H1 (cell line): ENCODE data around the gene TSR3. TPM values are rescaled to one million over a fixed set of nuclear protein-coding genes. Genes with fewer than 3 reads are reported as not detected.
A peak's percentile ranks its signal among the peaks of the same experiment; 100 is the strongest.

Source experiments
- CTCF ChIA-PET: fragments of 300-600 bp; sonication (Branson Sonifier 250); formaldehyde crosslinking; loops from one replicate; lab custom pipeline; 2021; ENCODE audit not compliant: partially characterized antibody; lab: Charles Lee
- POLR2A ChIA-PET: fragments of 300-600 bp; sonication (Branson Sonifier 250); formaldehyde crosslinking; loops from one replicate; lab custom pipeline; 2021; ENCODE audit warnings: inconsistent platforms; ENCODE audit not compliant: partially characterized antibody; lab: Charles Lee
- DNase-seq, 2 experiments: peaks; one replicate each; pipeline versions ENCODE4 v3.0.0 to v3.0.0-alpha.2; 2010 to 2022; ENCODE audit warnings: low spot score in 2 of 2, low read depth in 1 of 2, mixed read lengths in 1 of 2
- FAIRE-seq: peaks from 2 replicates; lab custom pipeline; 2011; peaks lifted over from hg19 to GRCh38; lab: Jason Lieb, UNC
- H2AFZ ChIP-seq: 2 replicates; pipeline ENCODE4 v1.8.1; 2012; ENCODE audit warnings: low read length, inconsistent platforms
- H2AK5ac ChIP-seq: 2 replicates; pipeline ENCODE4 v1.6.1; 2013; ENCODE audit warnings: low read depth, low read length
- H2BK120ac ChIP-seq: replicated peaks from 2 replicates; pipeline ENCODE3; 2013; ENCODE audit warnings: low read depth, low read length, inconsistent platforms
- H2BK12ac ChIP-seq: 2 replicates; pipeline ENCODE4 v1.6.1; 2013; ENCODE audit warnings: low read depth, low read length
- H2BK15ac ChIP-seq: 2 replicates; pipeline ENCODE4 v1.6.1; 2013; ENCODE audit warnings: low read length
- H2BK20ac ChIP-seq: 2 replicates; pipeline ENCODE4 v1.6.1; 2013; ENCODE audit warnings: low read length
- H2BK5ac ChIP-seq: 2 replicates; pipeline ENCODE4 v1.6.1; 2013; ENCODE audit warnings: low read depth, low read length
- H3K14ac ChIP-seq: 2 replicates; pipeline ENCODE4 v1.6.1; 2013; ENCODE audit warnings: inconsistent platforms; ENCODE audit not compliant: insufficient read length
- H3K18ac ChIP-seq: 2 replicates; pipeline ENCODE4 v1.6.1; 2013; ENCODE audit warnings: low read length; ENCODE audit errors: extremely low read depth
- H3K23ac ChIP-seq: 2 replicates; pipeline ENCODE4 v1.6.1; 2013; ENCODE audit warnings: inconsistent platforms; ENCODE audit not compliant: insufficient read length
- H3K23me2 ChIP-seq: 2 replicates; pipeline ENCODE4 v1.6.1; 2013; ENCODE audit warnings: low read depth, low read length
- H3K27ac ChIP-seq: 2 replicates; pipeline ENCODE4 v1.6.1; 2011; ENCODE audit warnings: low read depth, low read length, inconsistent platforms
- H3K27me3 ChIP-seq, 4 experiments: replicated peaks in 1 of 4; 1 replicate in 1 of 4; 2 replicates in 3 of 4; pipeline versions ENCODE4 v1.6.1 to v1.8.1; 2011 to 2013; ENCODE audit warnings: low read length in 3 of 4, mild to moderate bottlenecking in 3 of 4, inconsistent platforms in 2 of 4, mixed read lengths in 2 of 4, moderate library complexity in 1 of 4; ENCODE audit not compliant: control insufficient read depth in 3 of 4, insufficient read depth in 3 of 4; ENCODE audit errors: extremely low read depth in 1 of 4
- H3K36me3 ChIP-seq, 4 experiments: 2 replicates each; pipeline versions ENCODE4 v1.6.1 to v1.8.1; 2011 to 2013; ENCODE audit warnings: mild to moderate bottlenecking in 4 of 4, low read length in 3 of 4, moderate library complexity in 2 of 4, control low read depth in 1 of 4, inconsistent platforms in 1 of 4; ENCODE audit not compliant: insufficient read depth in 4 of 4, control insufficient read depth in 2 of 4
- H3K4ac ChIP-seq: replicated peaks from 2 replicates; pipeline ENCODE3; 2013; ENCODE audit warnings: low read length, low read depth, mixed read lengths, inconsistent platforms; ENCODE audit not compliant: insufficient read length
- H3K4me1 ChIP-seq, 4 experiments: replicated peaks in 1 of 4; 1 replicate in 1 of 4; 2 replicates in 3 of 4; pipeline versions ENCODE4 v1.6.1 to v1.8.1; 2011 to 2013; ENCODE audit warnings: low read length in 3 of 4, inconsistent platforms in 2 of 4, mixed read lengths in 1 of 4; ENCODE audit not compliant: insufficient read depth in 4 of 4, control insufficient read depth in 3 of 4
- H3K4me2 ChIP-seq, 2 experiments: 2 replicates each; pipeline versions ENCODE4 v1.6.1 to v1.8.1; 2011 to 2013; ENCODE audit warnings: low read depth in 2 of 2, low read length in 2 of 2, control low read depth in 1 of 2, inconsistent platforms in 1 of 2, mild to moderate bottlenecking in 1 of 2; ENCODE audit not compliant: insufficient read depth in 1 of 2
- H3K4me3 ChIP-seq, 4 experiments: fragments of 200-600, 300-600 bp in 1 of 4; sonication (generic), shearing (Covaris generic), sonication (Bioruptor Twin) in 1 of 4; 2 replicates each; pipeline versions ENCODE4 v1.5.1 to v1.8.1; 2011 to 2016; ENCODE audit warnings: low read length in 4 of 4, low read depth in 3 of 4, control low read depth in 2 of 4, inconsistent platforms in 2 of 4, mild to moderate bottlenecking in 2 of 4, mixed read lengths in 1 of 4, moderate library complexity in 1 of 4; ENCODE audit not compliant: insufficient read depth in 2 of 4; ENCODE audit errors: extremely low read depth in 1 of 4
- H3K56ac ChIP-seq: replicated peaks from 2 replicates; pipeline ENCODE3; 2013; ENCODE audit warnings: low read depth, mild to moderate bottlenecking, mixed read lengths, low read length, inconsistent platforms; ENCODE audit not compliant: insufficient read length
- H3K79me1 ChIP-seq: 2 replicates; pipeline ENCODE4 v1.6.1; 2013; ENCODE audit warnings: low read depth, low read length, control low read depth
- H3K79me2 ChIP-seq, 2 experiments: 2 replicates each; pipeline versions ENCODE4 v1.6.1 to v1.8.1; 2012 to 2013; ENCODE audit warnings: low read length in 2 of 2, mild to moderate bottlenecking in 2 of 2, inconsistent platforms in 1 of 2; ENCODE audit not compliant: insufficient read depth in 2 of 2, control insufficient read depth in 1 of 2
- H3K9ac ChIP-seq, 4 experiments: replicated peaks in 1 of 4; 1 replicate in 1 of 4; 2 replicates in 3 of 4; pipeline versions ENCODE4 v1.6.1 to v1.8.1; 2011 to 2013; ENCODE audit warnings: low read depth in 3 of 4, low read length in 3 of 4, control low read depth in 2 of 4, mild to moderate bottlenecking in 2 of 4, moderate library complexity in 2 of 4, inconsistent platforms in 1 of 4; ENCODE audit errors: extremely low read depth in 1 of 4
- H3K9me3 ChIP-seq, 2 experiments: 2 replicates each; pipeline versions ENCODE4 v1.6.1 to v1.8.1; 2012 to 2013; ENCODE audit warnings: mild to moderate bottlenecking in 2 of 2, moderate library complexity in 2 of 2, control low read depth in 1 of 2, inconsistent platforms in 1 of 2, low read depth in 1 of 2, low read length in 1 of 2, mixed read lengths in 1 of 2; ENCODE audit not compliant: insufficient read depth in 2 of 2
- H4K20me1 ChIP-seq, 2 experiments: replicated peaks in 1 of 2; 2 replicates each; pipeline versions ENCODE3 to v1.8.1; 2011 to 2013; ENCODE audit warnings: inconsistent platforms in 2 of 2, low read length in 2 of 2, mild to moderate bottlenecking in 1 of 2; ENCODE audit not compliant: insufficient read depth in 2 of 2, control insufficient read depth in 1 of 2
- H4K5ac ChIP-seq: 2 replicates; pipeline ENCODE4 v1.6.1; 2013; ENCODE audit warnings: low read length, low read depth, mixed read lengths, inconsistent platforms; ENCODE audit not compliant: insufficient read length
- H4K8ac ChIP-seq: 2 replicates; pipeline ENCODE4 v1.8.0; 2013; ENCODE audit warnings: mild to moderate bottlenecking, moderate library complexity, low read length, inconsistent platforms; ENCODE audit not compliant: insufficient read depth; ENCODE audit errors: extremely low read depth
- H4K91ac ChIP-seq: replicated peaks from 2 replicates; pipeline ENCODE3; 2013; ENCODE audit warnings: low read length, mixed read lengths, inconsistent platforms; ENCODE audit not compliant: insufficient read length
- RAD21 ChIP-seq, 2 experiments: IDR thresholded peaks in 1 of 2; conservative IDR thresholded peaks in 1 of 2; 2 replicates each; pipeline ENCODE4 v1.6.1; 2011; ENCODE audit warnings: low read depth in 2 of 2, low read length in 2 of 2, improper control_type of control experiment in 1 of 2, inconsistent platforms in 1 of 2, mild to moderate bottlenecking in 1 of 2, moderate library complexity in 1 of 2
- WGBS, 2 experiments: shearing (Covaris generic) in 1 of 2; methylation state at CpG; one replicate each; pipeline versions ENCODE4 v1.1.6 to v1.1.7; 2013 to 2015; ENCODE audit warnings: low lambda C conversion rate in 2 of 2, mixed read lengths in 2 of 2, inconsistent platforms in 1 of 2, low coverage in 1 of 2, missing lambda C conversion rate in 1 of 2; ENCODE audit not compliant: insufficient replicate concordance in 2 of 2, insufficient coverage in 1 of 2, insufficient read length in 1 of 2; ENCODE audit errors: extremely low coverage in 1 of 2, missing lambda C conversion rate in 1 of 2; 5-methylcytosine and 5-hydroxymethylcytosine counted together
- polyA plus RNA-seq, 7 experiments: library from polyadenylated mRNA; depleted of rRNA in 3 of 7; stranded (reverse) in 5 of 7; unstranded in 2 of 7; fragments of >200 nt in 5 of 7; fragments of 200-250 nt in 2 of 7; gene quantifications; 1 replicate in 5 of 7; 2 replicates in 1 of 7; 4 replicates in 1 of 7; pipeline versions ENCODE4 v1.2.1 to v1.2.3, GENCODE V29; 2011 to 2013; ENCODE audit warnings: missing spikeins in 2 of 7, mixed read lengths in 2 of 7
- total RNA-seq: library from RNA; stranded (reverse); fragmentation: NEBNext Ultra II Directional; extraction: Animal tissue kit (Norgen Biotek cat#: 25700); gene quantifications from 2 replicates; pipeline ENCODE4 v1.2.1, GENCODE V29; 2021

Gene TSR3
- total and polyA plus RNA-seq, 2 of the 8 experiments (the other 6 are each of a cell fraction or from before 2014, with no cell fraction given), result 43.1 to 52.3 TPM

DNA sequence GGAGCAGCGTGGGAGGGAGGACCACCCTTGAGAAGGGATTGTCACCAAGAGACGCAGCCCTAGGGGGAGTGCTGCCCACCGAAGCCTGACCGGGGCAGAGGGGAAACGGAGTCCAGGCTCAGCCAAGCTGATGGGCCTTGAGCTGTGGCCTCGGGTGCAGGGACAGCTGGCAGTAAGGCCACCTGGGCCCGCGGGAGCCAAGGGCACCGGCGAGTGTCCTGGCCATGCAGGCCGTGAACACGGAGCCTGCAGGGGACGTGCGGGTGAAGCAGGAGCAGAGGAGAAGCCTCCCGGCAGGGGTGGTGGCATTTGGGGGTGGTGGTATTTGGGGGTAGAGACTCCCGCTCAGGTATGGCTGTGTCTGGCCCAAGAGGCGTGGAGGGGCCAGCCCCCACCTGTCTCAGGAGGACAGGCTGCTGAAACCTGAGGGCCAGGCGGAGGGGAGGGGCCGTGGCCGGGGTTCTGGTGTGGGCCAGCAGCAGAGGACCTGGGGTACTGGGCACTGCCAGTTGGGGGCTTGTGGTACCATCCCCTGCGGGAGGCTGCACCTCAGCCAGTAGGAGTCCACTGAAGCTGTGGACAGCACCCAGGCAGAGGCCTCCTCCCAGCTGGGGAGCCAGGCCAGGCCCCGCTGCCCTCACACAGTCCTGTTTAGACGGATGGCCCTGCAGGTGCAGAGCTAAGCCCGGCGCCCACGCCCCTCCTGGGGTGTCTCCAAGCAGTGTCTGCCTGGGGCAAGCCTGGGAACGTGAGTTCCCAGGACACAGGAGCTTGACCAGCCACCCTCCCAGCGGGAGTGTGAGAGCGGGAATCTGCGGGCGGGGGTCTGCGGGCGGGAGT lies 4.6 kb upstream of the TSR3 start:
- H4K20me1 ChIP-seq, result peaks cover 4 to 19% of the 10 kb centered on the region in 2 experiments
- no peak for DNase-seq
- H3K9me3 ChIP-seq, result no peaks in the 10 kb centered on the region
- H3K36me3 ChIP-seq, result peaks cover 0 to 3% (median 0%) of the 10 kb centered on the region in 4 experiments; a peak in 1 of 8 replicates
- H3K23ac ChIP-seq, result no peak overlapping the region
- no peak overlapping the region for H3K14ac ChIP-seq
- H4K5ac ChIP-seq, result no peak overlapping the region
- H3K4me3 ChIP-seq, result no peak overlapping the region
- 93% methylated on average over 22 of the region's 33 CpGs; no CpG with 5 or more reads in 1 of the 2 experiments for WGBS, 2 experiments
- no peak overlapping the region for H3K4ac ChIP-seq
- H2BK120ac ChIP-seq, result no peak overlapping the region
- H3K79me1 ChIP-seq, result peaks cover 21% of the 10 kb centered on the region
- H3K27me3 ChIP-seq, result no peaks in the 10 kb centered on the region; a peak in 1 of 7 replicates
- no peak overlapping the region for H3K4me2 ChIP-seq
- no peak overlapping the region for H2BK20ac ChIP-seq
- CTCF ChIA-PET, result interaction anchor here (1.0 to 3.5 kb wide), 4 partner anchors 7 to 26 kb away, joined by 3 to 32 read pairs (median 4); no protein-coding TSS in a partner anchor
- no peak overlapping the region for H3K56ac ChIP-seq
- no peak overlapping the region for H2BK15ac ChIP-seq
- no peak for TF ChIP-seq RAD21 (IDR thresholded peaks at IDR 0.05 in 1 of 2, conservative IDR thresholded peaks at IDR 0.05 in 1 of 2; ENCODE audit: low read depth in 2 of 2, low read length in 2 of 2)
- H3K23me2 ChIP-seq, result peaks cover 10% of the 10 kb centered on the region
- H3K9ac ChIP-seq, result no peak overlapping the region
- peaks cover 0 to 46% of the 10 kb centered on the region in 2 experiments; a peak in 2 of 4 replicates for H3K79me2 ChIP-seq
- no peak for FAIRE-seq
- 0 out of 2 replicates have a peak overlapping the region, but pooled peaks have one; percentile 14 for H4K8ac ChIP-seq
- H2BK5ac ChIP-seq, result no peak overlapping the region
- H4K91ac ChIP-seq, result no peak overlapping the region
- no peak overlapping the region for H3K18ac ChIP-seq
- 0 out of 7 replicates have a peak, but pooled peaks cover 0 to under 1% (median 0%) of the 10 kb centered on the region in 4 experiments for H3K4me1 ChIP-seq
- no peak overlapping the region for H3K27ac ChIP-seq
- no peak overlapping the region; the same call in 1 of the 2 replicates for H2BK12ac ChIP-seq
- no peak overlapping the region for H2AFZ ChIP-seq
- POLR2A ChIA-PET, result interaction anchor here (0.6 to 0.7 kb wide), 2 partner anchors 21 to 30 kb away, joined by 3 read pairs; no protein-coding TSS in a partner anchor
- no peak overlapping the region for H2AK5ac ChIP-seq
